HG02588 (cell line): ENCODE data around the gene SNPH.

Experiments used
- ATAC-seq: cut with Tn5 transposase; IDR thresholded peaks from one replicate; pipeline ENCODE4 v1.9.1; 2021; ENCODE audit warnings: mild to moderate bottlenecking, moderate library complexity; ENCODE audit not compliant: unreplicated experiment

The SNPH gene

GRCh38 chr20:1305712-1306111 lies 39.6 kb downstream of the SNPH start:
- no peak for ATAC-seq

- no peak for ATAC-seq
Observed at GRCh38 chr20:1306316-1307135, 40.4 kb downstream of the SNPH start.

GRCh38 chr20:1307171-1307570 lies 41.1 kb downstream of the SNPH start:
- ATAC-seq, result no peak

- no peak for ATAC-seq
Observed at GRCh38 chr20:1307571-1307971, 41.5 kb downstream of the SNPH start.

GRCh38 chr20:1308067-1308701 lies 42.1 kb downstream of the SNPH start:
- ATAC-seq, result no peak

- ATAC-seq, result no peak
Observed at GRCh38 chr20:1308702-1309095, 42.6 kb downstream of the SNPH start.

GRCh38 chr20:1309439-1309847 lies 43.3 kb downstream of the SNPH start:
- ATAC-seq, result no peak

GRCh38 chr20:1310071-1310470 lies 44.0 kb downstream of the SNPH start:
- ATAC-seq, result no peak

- no peak for ATAC-seq
Observed at GRCh38 chr20:1310506-1311190, 44.6 kb downstream of the SNPH start.

GRCh38 chr20:1312308-1312707 lies 46.2 kb downstream of the SNPH start:
- no peak for ATAC-seq

- no peak for ATAC-seq
Observed at GRCh38 chr20:1312904-1313235, 46.8 kb downstream of the SNPH start.

GRCh38 chr20:1313236-1313964 lies 47.3 kb downstream of the SNPH start:
- ATAC-seq, result no peak

GRCh38 chr20:1315804-1316203 lies 49.7 kb downstream of the SNPH start:
- ATAC-seq, result no peak

GRCh38 chr20:1317545-1318255 lies 51.6 kb downstream of the SNPH start:
- no peak for ATAC-seq

GRCh38 chr20:1319051-1319450 lies 53.0 kb downstream of the SNPH start:
- no peak for ATAC-seq

GRCh38 chr20:1319462-1319861 lies 53.4 kb downstream of the SNPH start:
- ATAC-seq, result no peak

- no peak for ATAC-seq
Observed at GRCh38 chr20:1320016-1320415, 53.9 kb downstream of the SNPH start.

GRCh38 chr20:1320902-1321653 lies 55.0 kb downstream of the SNPH start:
- no peak for ATAC-seq

GRCh38 chr20:1321654-1321939 lies 55.5 kb downstream of the SNPH start:
- ATAC-seq, result no peak

GRCh38 chr20:1322511-1323245 lies 56.6 kb downstream of the SNPH start:
- ATAC-seq, result no peak
